ENCODE results near the gene PLEKHG1. TPM values are rescaled to one million over a fixed set of nuclear protein-coding genes. Genes with fewer than 3 reads are reported as not detected.

Gene PLEKHG1
- total RNA-seq, 1 donor from 2014 or later = 12.1 TPM

GRCh38 chr6:150566486-150566885 lies 33.2 kb upstream of the PLEKHG1 start:
- no peak for TF ChIP-seq CTCF (conservative IDR thresholded peaks at IDR 0.05; ENCODE audit: low read depth, low read length)
- no peak for DNase-seq (ENCODE audit: low read depth)
- no peak overlapping the region for H3K4me3 ChIP-seq (ENCODE audit: low read depth, low read length)

- no peak for TF ChIP-seq CTCF (conservative IDR thresholded peaks at IDR 0.05; ENCODE audit: low read depth, low read length)
- H3K4me3 ChIP-seq (ENCODE audit: low read depth, low read length) = no peak overlapping the region
- DNase-seq (ENCODE audit: low read depth) = no peak
Observed at GRCh38 chr6:150567380-150567779, 32.3 kb upstream of the PLEKHG1 start.

GRCh38 chr6:150567823-150568383 lies 31.8 kb upstream of the PLEKHG1 start:
- TF ChIP-seq CTCF (conservative IDR thresholded peaks at IDR 0.05; ENCODE audit: low read depth, low read length) = no peak
- DNase-seq (ENCODE audit: low read depth) = no peak
- H3K4me3 ChIP-seq (ENCODE audit: low read depth, low read length) = no peak overlapping the region

GRCh38 chr6:150568560-150568959 lies 31.1 kb upstream of the PLEKHG1 start:
- no peak for DNase-seq (ENCODE audit: low read depth)
- TF ChIP-seq CTCF (conservative IDR thresholded peaks at IDR 0.05; ENCODE audit: low read depth, low read length) = no peak
- H3K4me3 ChIP-seq (ENCODE audit: low read depth, low read length) = no peak overlapping the region

GRCh38 chr6:150569161-150569560 lies 30.5 kb upstream of the PLEKHG1 start:
- H3K4me3 ChIP-seq (ENCODE audit: low read depth, low read length) = no peak overlapping the region
- TF ChIP-seq CTCF (conservative IDR thresholded peaks at IDR 0.05; ENCODE audit: low read depth, low read length) = no peak
- no peak for DNase-seq (ENCODE audit: low read depth)

- DNase-seq (ENCODE audit: low read depth) = no peak
- no peak overlapping the region for H3K4me3 ChIP-seq (ENCODE audit: low read depth, low read length)
- TF ChIP-seq CTCF (conservative IDR thresholded peaks at IDR 0.05; ENCODE audit: low read depth, low read length) = no peak
Observed at GRCh38 chr6:150573041-150573681, 26.5 kb upstream of the PLEKHG1 start.

GRCh38 chr6:150575836-150576235 lies 23.8 kb upstream of the PLEKHG1 start:
- H3K4me3 ChIP-seq (ENCODE audit: low read depth, low read length) = no peak overlapping the region
- TF ChIP-seq CTCF (conservative IDR thresholded peaks at IDR 0.05; ENCODE audit: low read depth, low read length) = no peak
- no peak for DNase-seq (ENCODE audit: low read depth)
